Astrocyte of the spinal cord (primary cell): ENCODE results near the gene OR52E4.

Experiments used
- DNase-seq: peaks from one replicate; pipeline ENCODE4 v3.0.0; 2011; ENCODE audit warnings: low read depth, low spot score
- H3K4me3 ChIP-seq: 2 replicates; pipeline ENCODE4 v1.5.1; 2011; ENCODE audit warnings: low read depth, mild to moderate bottlenecking, low read length, moderate library complexity
- in situ Hi-C: cut with HindIII; loops from 2 replicates; pipeline ENCODE4 v1.10.0; 2017; ENCODE audit warnings: low sequenced_read_pairs
- TF ChIP-seq, protein P1 (sequence below): IDR thresholded peaks from 2 replicates; pipeline ENCODE4 v1.5.1; 2012; ENCODE audit warnings: low read depth, mild to moderate bottlenecking, low read length, inconsistent platforms

Gene OR52E4

GRCh38 chr11:5933116-5933515, 52.7 kb downstream of the OR52E4 start:
- no peak overlapping the region for H3K4me3 ChIP-seq
- DNase-seq: no peak
- TF ChIP-seq, protein P1, sequence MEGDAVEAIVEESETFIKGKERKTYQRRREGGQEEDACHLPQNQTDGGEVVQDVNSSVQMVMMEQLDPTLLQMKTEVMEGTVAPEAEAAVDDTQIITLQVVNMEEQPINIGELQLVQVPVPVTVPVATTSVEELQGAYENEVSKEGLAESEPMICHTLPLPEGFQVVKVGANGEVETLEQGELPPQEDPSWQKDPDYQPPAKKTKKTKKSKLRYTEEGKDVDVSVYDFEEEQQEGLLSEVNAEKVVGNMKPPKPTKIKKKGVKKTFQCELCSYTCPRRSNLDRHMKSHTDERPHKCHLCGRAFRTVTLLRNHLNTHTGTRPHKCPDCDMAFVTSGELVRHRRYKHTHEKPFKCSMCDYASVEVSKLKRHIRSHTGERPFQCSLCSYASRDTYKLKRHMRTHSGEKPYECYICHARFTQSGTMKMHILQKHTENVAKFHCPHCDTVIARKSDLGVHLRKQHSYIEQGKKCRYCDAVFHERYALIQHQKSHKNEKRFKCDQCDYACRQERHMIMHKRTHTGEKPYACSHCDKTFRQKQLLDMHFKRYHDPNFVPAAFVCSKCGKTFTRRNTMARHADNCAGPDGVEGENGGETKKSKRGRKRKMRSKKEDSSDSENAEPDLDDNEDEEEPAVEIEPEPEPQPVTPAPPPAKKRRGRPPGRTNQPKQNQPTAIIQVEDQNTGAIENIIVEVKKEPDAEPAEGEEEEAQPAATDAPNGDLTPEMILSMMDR: no peak
- in situ Hi-C loops: no loop called here
